OCI-LY1 (cell line): ENCODE results near the gene MORC3.
"Not testable (repeated sequence)": the region's sequence is repeated elsewhere in the genome, so short reads cannot be mapped to it uniquely, and the experiment has no call there.

Experiments used
- H2AFZ ChIP-seq: fragments of 200-600 bp; sonication (generic), shearing (Covaris generic); 2 replicates; pipeline ENCODE4 v1.6.0; 2014; ENCODE audit warnings: antibody characterized with exemption, mild to moderate bottlenecking, low read length
- H3F3A ChIP-seq: fragments of 200-600 bp; sonication (generic), shearing (Covaris generic); 2 replicates; pipeline ENCODE4 v1.6.0; 2014; ENCODE audit warnings: mild to moderate bottlenecking, antibody characterized with exemption, low read length, moderate library complexity; ENCODE audit not compliant: insufficient read depth
- H3K27ac ChIP-seq: fragments of 200-600 bp; sonication (generic); 2 replicates; pipeline ENCODE4 v1.5.1; 2014; ENCODE audit warnings: low read length, mixed run types, mild to moderate bottlenecking, low read depth; ENCODE audit not compliant: poor library complexity, severe bottlenecking
- H3K27me3 ChIP-seq: fragments of 200-600 bp; sonication (generic); 2 replicates; pipeline ENCODE4 v1.6.0; 2014; ENCODE audit warnings: antibody characterized with exemption, mild to moderate bottlenecking, low read length, moderate library complexity; ENCODE audit not compliant: insufficient read depth
- H3K36me3 ChIP-seq: fragments of 200-600 bp; sonication (generic); 2 replicates; pipeline ENCODE4 v1.6.1; 2014; ENCODE audit warnings: mild to moderate bottlenecking, antibody characterized with exemption, low read length, moderate library complexity, mixed read lengths; ENCODE audit not compliant: insufficient read depth
- H3K4me1 ChIP-seq: fragments of 200-600 bp; sonication (generic); 2 replicates; pipeline ENCODE4 v1.5.1; 2014; ENCODE audit warnings: mild to moderate bottlenecking, low read length, moderate library complexity; ENCODE audit not compliant: insufficient read depth, severe bottlenecking
- H3K4me2 ChIP-seq: fragments of 200-600 bp; sonication (generic), shearing (Covaris generic); 2 replicates; pipeline ENCODE4 v1.6.1; 2014; ENCODE audit warnings: low read length
- H3K4me3 ChIP-seq: fragments of 200-600 bp; sonication (generic); 2 replicates; pipeline ENCODE4 v1.5.1; 2014; ENCODE audit warnings: low read length, low read depth, mild to moderate bottlenecking, mixed read lengths; ENCODE audit not compliant: poor library complexity, severe bottlenecking
- H3K79me2 ChIP-seq: fragments of 200-600 bp; shearing (Covaris generic); 2 replicates; pipeline ENCODE4 v1.6.1; 2016; ENCODE audit warnings: mixed run types, low read length, mixed read lengths; ENCODE audit not compliant: insufficient read depth
- H3K9ac ChIP-seq: fragments of 200-600 bp; sonication (generic), shearing (Covaris generic); 2 replicates; pipeline ENCODE4 v1.6.1; 2014; ENCODE audit warnings: mild to moderate bottlenecking, low read length, mixed read lengths
- H3K9me2 ChIP-seq: fragments of 200-600 bp; sonication (generic), shearing (Covaris generic); 2 replicates; pipeline ENCODE4 v1.6.1; 2014; ENCODE audit warnings: low read depth, mild to moderate bottlenecking, low read length, mixed read lengths
- H3K9me3 ChIP-seq: fragments of 200-600 bp; shearing (Covaris generic); 2 replicates; pipeline ENCODE4 v1.6.1; 2014; ENCODE audit warnings: low read length, mixed read lengths
- H4K20me1 ChIP-seq: fragments of 200-600 bp; sonication (generic), shearing (Covaris generic); 2 replicates; pipeline ENCODE4 v1.6.0; 2016; ENCODE audit warnings: mild to moderate bottlenecking, low read length; ENCODE audit not compliant: insufficient read depth
- CTCF ChIP-seq: fragments of 200-600 bp; sonication (generic), shearing (Covaris generic); IDR thresholded peaks from 2 replicates; pipeline ENCODE4 v1.5.1; 2017; ENCODE audit warnings: mild to moderate bottlenecking, antibody characterized with exemption, low read length, moderate library complexity, mixed read lengths
- EZH2 ChIP-seq: fragments of 200-600 bp; sonication (generic), shearing (Covaris generic); IDR thresholded peaks from 2 replicates; pipeline ENCODE4 v1.8.0; 2017; ENCODE audit warnings: borderline replicate concordance, mixed run types, mild to moderate bottlenecking, antibody characterized with exemption, low read length, moderate library complexity, mixed read lengths

The MORC3 gene

GRCh38 chr21:36388835-36389234, 68.8 kb downstream of the MORC3 start:
- no peaks in the 10 kb centered on the region for H3K9me2 ChIP-seq
- peaks cover 50% of the 10 kb centered on the region for H3K36me3 ChIP-seq
- no peak overlapping the region for H3K27ac ChIP-seq
- no peaks in the 10 kb centered on the region for H3K27me3 ChIP-seq
- H3K9ac ChIP-seq, result no peak overlapping the region
- no peak overlapping the region for H3K4me3 ChIP-seq
- TF ChIP-seq CTCF (no peak), EZH2 (no peak)
- H2AFZ ChIP-seq, result no peak overlapping the region
- no peaks in the 10 kb centered on the region for H3K9me3 ChIP-seq
- no peaks in the 10 kb centered on the region for H4K20me1 ChIP-seq
- H3F3A ChIP-seq, result no peaks in the 10 kb centered on the region
- H3K4me1 ChIP-seq, result peaks cover 7% of the 10 kb centered on the region
- no peak overlapping the region for H3K4me2 ChIP-seq
- no peaks in the 10 kb centered on the region for H3K79me2 ChIP-seq

GRCh38 chr21:36391649-36392048, 71.7 kb downstream of the MORC3 start:
- H3K4me3 ChIP-seq, H3K9ac ChIP-seq, H3K4me2 ChIP-seq, H3K4me1 ChIP-seq, H3F3A ChIP-seq, H2AFZ ChIP-seq, H3K27me3 ChIP-seq, H3K79me2 ChIP-seq, H3K27ac ChIP-seq, H4K20me1 ChIP-seq, H3K9me3 ChIP-seq, H3K9me2 ChIP-seq: not testable (repeated sequence)
- H3K36me3 ChIP-seq, result peaks cover 72% of the 10 kb centered on the region

GRCh38 chr21:36395353-36396111, 75.5 kb downstream of the MORC3 start:
- no peak overlapping the region for H3K4me3 ChIP-seq
- H3K4me1 ChIP-seq, result no peaks in the 10 kb centered on the region
- no peaks in the 10 kb centered on the region for H4K20me1 ChIP-seq
- H3K9me2 ChIP-seq, result no peaks in the 10 kb centered on the region
- TF ChIP-seq CTCF (no peak), EZH2 (no peak)
- no peak overlapping the region for H2AFZ ChIP-seq
- H3K27me3 ChIP-seq, result no peaks in the 10 kb centered on the region
- H3K9ac ChIP-seq, result no peak overlapping the region
- H3F3A ChIP-seq, result no peaks in the 10 kb centered on the region
- peaks cover 75% of the 10 kb centered on the region for H3K36me3 ChIP-seq
- no peak overlapping the region for H3K27ac ChIP-seq
- no peak overlapping the region for H3K4me2 ChIP-seq
- no peaks in the 10 kb centered on the region for H3K9me3 ChIP-seq
- no peaks in the 10 kb centered on the region for H3K79me2 ChIP-seq

- Histone ChIP-seq H3K27ac (no peak overlapping the region), H3K9me2 (no peaks in the 10 kb centered on the region), H3K9ac (no peak overlapping the region), H3K4me1 (no peaks in the 10 kb centered on the region), H2AFZ (no peak overlapping the region), H4K20me1 (no peaks in the 10 kb centered on the region), H3K27me3 (no peaks in the 10 kb centered on the region), H3F3A (no peaks in the 10 kb centered on the region), H3K9me3 (no peaks in the 10 kb centered on the region), H3K36me3 (peaks cover 71% of the 10 kb centered on the region), H3K4me2 (no peak overlapping the region), H3K79me2 (no peaks in the 10 kb centered on the region), H3K4me3 (no peak overlapping the region)
- TF ChIP-seq CTCF (no peak), EZH2 (no peak)
Observed at GRCh38 chr21:36396325-36396724, 76.3 kb downstream of the MORC3 start.
